Adipocyte (in vitro differentiated cells): ENCODE data around the gene ADGRD2.

ENCODE experiments used
- DNase-seq: peaks from one replicate; pipeline ENCODE4 v3.0.0-alpha.2; 2015; ENCODE audit warnings: low read depth
- H3K27me3 ChIP-seq: replicated peaks from 2 replicates; pipeline ENCODE4 v1.7.0; 2013; ENCODE audit warnings: mild to moderate bottlenecking, low read length, moderate library complexity; ENCODE audit not compliant: control insufficient read depth, insufficient read depth
- H3K36me3 ChIP-seq: 2 replicates; pipeline ENCODE4 v1.7.0; 2013; ENCODE audit warnings: low read length, mild to moderate bottlenecking, moderate library complexity; ENCODE audit not compliant: control insufficient read depth, insufficient read depth, severe bottlenecking
- H3K4me1 ChIP-seq: 2 replicates; pipeline ENCODE4 v1.7.0; 2013; ENCODE audit warnings: mild to moderate bottlenecking, low read length, moderate library complexity; ENCODE audit not compliant: control insufficient read depth, insufficient read depth
- H3K4me3 ChIP-seq: 2 replicates; pipeline ENCODE4 v1.7.0; 2013; ENCODE audit warnings: mild to moderate bottlenecking, low read length, moderate library complexity
- H3K9ac ChIP-seq: 2 replicates; pipeline ENCODE4 v1.7.0; 2013; ENCODE audit warnings: mild to moderate bottlenecking, low read length, moderate library complexity
- H3K9me3 ChIP-seq: 2 replicates; pipeline ENCODE4 v1.7.0; 2013; ENCODE audit warnings: mild to moderate bottlenecking, low read length, moderate library complexity; ENCODE audit not compliant: control insufficient read depth

Gene ADGRD2

DNA sequence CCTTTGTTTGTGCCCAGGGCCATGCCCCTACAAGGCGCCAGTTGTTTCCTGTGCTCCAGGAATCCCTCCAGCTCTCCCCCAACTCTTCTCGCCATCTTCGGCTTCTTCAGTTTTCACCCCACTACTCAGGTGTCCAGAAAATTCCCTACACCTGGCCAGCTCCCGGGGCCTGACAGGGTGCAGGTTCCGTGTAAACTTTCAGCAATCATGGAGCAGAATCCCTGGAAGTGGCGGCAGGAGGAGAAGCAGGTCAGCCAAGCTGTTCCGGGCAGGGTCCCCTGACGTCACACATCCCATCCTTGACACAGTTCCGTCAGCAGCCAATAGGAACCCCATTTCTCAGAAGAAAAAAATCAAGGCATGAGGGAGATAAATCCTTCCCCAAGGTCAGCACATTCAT lies 12.2 kb upstream of the ADGRD2 start:
- no peak overlapping the region for H3K4me3 ChIP-seq
- H3K36me3 ChIP-seq: no peaks in the 10 kb centered on the region
- H3K9ac ChIP-seq: no peak overlapping the region
- H3K9me3 ChIP-seq: peaks cover 16% of the 10 kb centered on the region
- H3K4me1 ChIP-seq: no peaks in the 10 kb centered on the region
- DNase-seq: no peak
- peaks cover 36% of the 10 kb centered on the region for H3K27me3 ChIP-seq

DNA sequence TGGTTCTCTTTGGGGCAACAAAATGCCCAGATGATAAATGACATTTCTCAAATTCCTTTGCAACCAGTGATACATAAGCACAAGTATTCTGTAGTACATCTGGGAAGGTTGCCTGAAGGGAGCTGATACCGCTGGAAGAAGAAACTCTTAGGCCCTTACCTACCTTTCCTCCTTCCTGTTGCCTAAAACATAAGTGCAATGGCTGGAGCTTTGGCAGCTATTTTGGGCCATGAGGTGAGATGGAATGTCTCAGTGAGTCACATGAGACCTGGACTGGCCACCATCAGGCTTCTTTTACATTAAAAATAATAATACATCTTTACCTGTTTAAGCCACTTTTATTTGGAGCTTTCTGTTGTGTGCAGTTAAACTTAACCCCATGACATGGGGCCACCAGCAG lies 11.2 kb upstream of the ADGRD2 start:
- no peak overlapping the region for H3K4me3 ChIP-seq
- no peaks in the 10 kb centered on the region for H3K36me3 ChIP-seq
- peaks cover 16% of the 10 kb centered on the region for H3K9me3 ChIP-seq
- no peaks in the 10 kb centered on the region for H3K4me1 ChIP-seq
- DNase-seq: no peak
- H3K9ac ChIP-seq: no peak overlapping the region
- H3K27me3 ChIP-seq: peaks cover 30% of the 10 kb centered on the region

- peaks cover 16% of the 10 kb centered on the region for H3K9me3 ChIP-seq
- peaks cover 27% of the 10 kb centered on the region for H3K27me3 ChIP-seq
- no peaks in the 10 kb centered on the region for H3K36me3 ChIP-seq
- H3K9ac ChIP-seq: no peak overlapping the region
- H3K4me1 ChIP-seq: no peaks in the 10 kb centered on the region
- DNase-seq: no peak
- no peak overlapping the region for H3K4me3 ChIP-seq
These were observed 10.5 kb upstream of the ADGRD2 start for GRCh38 chr9:124439686-124440243.

DNA sequence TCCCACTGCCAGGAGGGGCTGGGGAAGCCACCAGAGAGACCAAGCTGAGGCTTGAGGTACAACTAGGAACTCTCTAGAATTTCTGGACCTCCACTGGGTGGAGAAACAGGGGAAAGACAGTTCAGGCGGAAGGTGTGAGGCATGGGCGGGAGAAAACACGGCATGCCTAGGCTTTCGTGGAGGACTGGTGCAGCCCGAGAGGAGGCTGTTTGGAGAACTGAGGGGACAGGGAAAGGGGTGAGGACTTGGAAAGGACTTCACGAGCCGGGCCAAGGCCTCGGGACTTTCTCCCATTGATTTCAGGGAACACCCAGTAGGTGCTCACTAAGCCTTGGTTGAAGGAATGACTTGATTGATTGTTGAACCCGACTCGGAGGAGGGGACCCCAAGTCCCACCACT lies 9.5 kb upstream of the ADGRD2 start:
- Histone ChIP-seq H3K36me3 (no peaks in the 10 kb centered on the region), H3K9me3 (peaks cover 16% of the 10 kb centered on the region), H3K4me1 (no peaks in the 10 kb centered on the region), H3K27me3 (peaks cover 29% of the 10 kb centered on the region), H3K4me3 (no peak overlapping the region), H3K9ac (no peak overlapping the region)
- DNase-seq: no peak

- H3K36me3 ChIP-seq: no peaks in the 10 kb centered on the region
- no peak for DNase-seq
- H3K9ac ChIP-seq: no peak overlapping the region
- H3K4me1 ChIP-seq: no peaks in the 10 kb centered on the region
- H3K9me3 ChIP-seq: peaks cover 16% of the 10 kb centered on the region
- H3K27me3 ChIP-seq: peaks cover 31% of the 10 kb centered on the region
- H3K4me3 ChIP-seq: no peak overlapping the region
These were observed 9.0 kb upstream of the ADGRD2 start for GRCh38 chr9:124441291-124441690.

- Histone ChIP-seq H3K36me3 (no peaks in the 10 kb centered on the region), H3K27me3 (peaks cover 31% of the 10 kb centered on the region), H3K4me3 (no peak overlapping the region), H3K9ac (no peak overlapping the region), H3K4me1 (no peaks in the 10 kb centered on the region), H3K9me3 (peaks cover 16% of the 10 kb centered on the region)
- no peak for DNase-seq
These were observed 7.9 kb upstream of the ADGRD2 start for GRCh38 chr9:124442379-124442778.

- no peak for DNase-seq
- no peaks in the 10 kb centered on the region for H3K36me3 ChIP-seq
- H3K4me3 ChIP-seq: no peak overlapping the region
- no peaks in the 10 kb centered on the region for H3K4me1 ChIP-seq
- no peak overlapping the region for H3K9ac ChIP-seq
- H3K9me3 ChIP-seq: peaks cover 16% of the 10 kb centered on the region
- H3K27me3 ChIP-seq: peaks cover 29% of the 10 kb centered on the region
These were observed 7.4 kb upstream of the ADGRD2 start for GRCh38 chr9:124442826-124443225.

DNA sequence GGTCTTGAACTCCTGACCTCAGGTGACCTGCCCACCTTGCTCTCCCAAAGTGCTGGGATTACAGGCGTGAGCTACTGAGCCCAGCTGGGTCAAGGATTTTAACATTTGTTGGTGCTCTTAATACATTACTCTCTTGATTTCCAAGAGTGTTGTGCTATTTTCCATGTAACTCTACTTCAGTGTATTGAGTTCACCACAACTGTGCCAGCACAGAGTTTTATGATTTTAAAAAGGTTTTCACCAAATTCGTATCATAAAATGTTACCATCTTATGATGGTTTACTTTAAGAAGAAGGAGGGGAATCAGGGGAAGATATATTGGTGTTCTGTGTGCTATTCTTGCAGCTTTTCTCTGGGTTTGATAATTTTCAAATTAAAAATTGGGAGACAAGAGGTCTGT lies 6.6 kb upstream of the ADGRD2 start:
- H3K9me3 ChIP-seq: peaks cover 16% of the 10 kb centered on the region
- DNase-seq: no peak
- H3K27me3 ChIP-seq: peaks cover 23% of the 10 kb centered on the region
- no peak overlapping the region for H3K9ac ChIP-seq
- no peak overlapping the region for H3K4me3 ChIP-seq
- H3K36me3 ChIP-seq: no peaks in the 10 kb centered on the region
- H3K4me1 ChIP-seq: no peaks in the 10 kb centered on the region

- H3K9ac ChIP-seq: no peak overlapping the region
These were observed 6.1 kb upstream of the ADGRD2 start for GRCh38 chr9:124444166-124444565.

DNA sequence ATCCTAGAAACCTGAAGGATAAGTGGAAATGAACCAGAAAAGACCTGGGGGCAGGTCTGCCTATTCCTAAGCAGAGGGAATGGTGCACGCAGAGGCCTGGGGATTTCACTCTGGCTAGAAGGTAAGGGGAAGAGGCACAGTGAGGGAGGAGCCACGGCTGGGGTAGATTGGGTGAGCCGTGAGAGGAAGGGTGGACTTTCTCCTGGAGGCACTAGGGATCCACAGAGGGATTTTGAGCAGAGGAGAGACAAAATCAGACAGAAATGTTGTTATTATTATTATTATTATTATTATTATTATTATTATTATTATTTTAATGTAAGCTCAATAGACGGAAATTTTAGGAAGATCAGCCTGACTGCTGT lies 3.0 kb upstream of the ADGRD2 start:
- Histone ChIP-seq H3K27me3 (peaks cover 23% of the 10 kb centered on the region), H3K9me3 (peaks cover 4% of the 10 kb centered on the region), H3K9ac (no peak overlapping the region), H3K36me3 (no peaks in the 10 kb centered on the region), H3K4me1 (peaks cover 6% of the 10 kb centered on the region), H3K4me3 (no peak overlapping the region)
- DNase-seq: no peak

More at GRCh38 chr9:124444166-124444565, 6.1 kb upstream of the ADGRD2 start:
- Histone ChIP-seq H3K27me3 (peaks cover 18% of the 10 kb centered on the region), H3K9me3 (peaks cover 12% of the 10 kb centered on the region), H3K4me1 (no peaks in the 10 kb centered on the region), H3K4me3 (no peak overlapping the region), H3K36me3 (no peaks in the 10 kb centered on the region)
- DNase-seq: no peak

DNA sequence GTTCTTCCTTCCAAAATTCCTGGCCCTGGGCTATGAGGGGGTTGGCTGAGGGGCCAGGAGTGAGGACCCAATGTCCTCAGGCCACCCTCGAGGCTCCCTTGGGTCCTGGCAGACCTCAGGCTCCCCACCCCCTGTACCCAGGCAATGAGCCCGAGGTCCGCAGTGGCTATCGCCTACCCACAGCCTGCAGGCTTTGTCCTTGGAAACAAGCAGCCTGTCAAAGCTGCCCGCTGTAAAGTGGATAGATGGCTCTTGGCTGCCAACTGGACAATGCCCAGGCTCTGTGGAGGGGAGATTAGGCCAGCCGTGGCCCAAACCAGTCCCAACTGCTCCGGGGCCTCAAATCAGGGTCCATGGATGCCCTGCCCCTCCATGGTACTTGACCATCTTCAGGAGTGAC lies 2.2 kb upstream of the ADGRD2 start:
- H3K4me3 ChIP-seq: no peak overlapping the region
- DNase-seq: no peak
- no peaks in the 10 kb centered on the region for H3K36me3 ChIP-seq
- H3K27me3 ChIP-seq: peaks cover 30% of the 10 kb centered on the region
- H3K9ac ChIP-seq: no peak overlapping the region
- no peaks in the 10 kb centered on the region for H3K9me3 ChIP-seq
- H3K4me1 ChIP-seq: peaks cover 6% of the 10 kb centered on the region
